ENCODE results near the gene BCL2.

The BCL2 gene

GRCh38 chr18:63271881-63272299 is 47.7 kb downstream of the BCL2 start:
- TF ChIP-seq ISL1 (CRISPR knock-in tag; IDR thresholded peaks at IDR 0.05), result 0 out of 2 replicates have a peak, but pooled peaks have one; percentile 18
- TF ChIP-seq ESRRG (CRISPR knock-in tag; IDR thresholded peaks at IDR 0.05), result 0 out of 2 replicates have a peak, but pooled peaks have one; percentile 16
- TF ChIP-seq CREB5 (CRISPR knock-in tag; IDR thresholded peaks at IDR 0.05; ENCODE audit: low read depth), result no peak

GRCh38 chr18:63271148-63271547 is 48.4 kb downstream of the BCL2 start:
- no peak for ATAC-seq
- TF ChIP-seq OSR1 (CRISPR knock-in tag; IDR thresholded peaks at IDR 0.05) (no peak), CREB5 (CRISPR knock-in tag; IDR thresholded peaks at IDR 0.05; ENCODE audit: low read depth) (no peak), ARNTL (CRISPR knock-in tag; IDR thresholded peaks at IDR 0.05; ENCODE audit: borderline replicate concordance, low read depth) (no peak), ZNF8 (CRISPR knock-in tag; IDR thresholded peaks at IDR 0.05) (no peak)

More at GRCh38 chr18:63271881-63272299, 47.7 kb downstream of the BCL2 start:
- ATAC-seq, result peak; percentile 68; the same call in 2 of the 3 replicates

- ATAC-seq, result no peak
- no peak for TF ChIP-seq ARNTL (CRISPR knock-in tag; IDR thresholded peaks at IDR 0.05; ENCODE audit: borderline replicate concordance, low read depth)
Observed at GRCh38 chr18:63267975-63268721, 51.4 kb downstream of the BCL2 start.

- TF ChIP-seq ISL1 (CRISPR knock-in tag; IDR thresholded peaks at IDR 0.05) (no peak), TCF4 (CRISPR knock-in tag; IDR thresholded peaks at IDR 0.05; ENCODE audit: borderline replicate concordance) (no peak), ZNF565 (CRISPR knock-in tag; conservative IDR thresholded peaks at IDR 0.05; ENCODE audit: low read depth) (no peak), RARB (CRISPR knock-in tag; IDR thresholded peaks at IDR 0.05) (no peak), CSRNP3 (CRISPR knock-in tag; IDR thresholded peaks at IDR 0.05) (no peak), ESRRG (CRISPR knock-in tag; IDR thresholded peaks at IDR 0.05) (no peak), PATZ1 (CRISPR knock-in tag; IDR thresholded peaks at IDR 0.05; ENCODE audit: borderline replicate concordance) (no peak), ZNF70 (CRISPR knock-in tag; IDR thresholded peaks at IDR 0.05) (no peak), CSDC2 (CRISPR knock-in tag; IDR thresholded peaks at IDR 0.05) (no peak), ARNTL (CRISPR knock-in tag; IDR thresholded peaks at IDR 0.05; ENCODE audit: borderline replicate concordance, low read depth) (no peak), TOX (CRISPR knock-in tag; IDR thresholded peaks at IDR 0.05; ENCODE audit: borderline replicate concordance) (no peak), ZFP30 (CRISPR knock-in tag; IDR thresholded peaks at IDR 0.05) (no peak), ZNF8 (CRISPR knock-in tag; IDR thresholded peaks at IDR 0.05) (no peak), PPARA (CRISPR knock-in tag; IDR thresholded peaks at IDR 0.05; ENCODE audit: borderline replicate concordance) (no peak), SNAI2 (CRISPR knock-in tag; IDR thresholded peaks at IDR 0.05) (no peak)
- no peak for ATAC-seq
Observed at GRCh38 chr18:63266888-63267790, 52.4 kb downstream of the BCL2 start.

GRCh38 chr18:63265326-63265725 is 54.2 kb downstream of the BCL2 start:
- TF ChIP-seq CSDC2 (CRISPR knock-in tag; IDR thresholded peaks at IDR 0.05) (no peak), ZC3H10 (CRISPR knock-in tag; IDR thresholded peaks at IDR 0.05) (no peak), ZFP30 (CRISPR knock-in tag; IDR thresholded peaks at IDR 0.05) (no peak), TOX (CRISPR knock-in tag; IDR thresholded peaks at IDR 0.05; ENCODE audit: borderline replicate concordance) (no peak), ZFP3 (CRISPR knock-in tag; IDR thresholded peaks at IDR 0.05) (no peak)
- no peak for ATAC-seq

All from SK-N-SH treated with all-trans-retinoic acid at 6 μM for 48 hours (cell line).